Limb (tissue), 2 donors: ENCODE measurements around the gene HUWE1.
"Not testable (repeated sequence)": the region's sequence is repeated elsewhere in the genome, so short reads cannot be mapped to it uniquely, and the experiment has no call there.

Experiments used
- DNase-seq, 2 donors: peaks; one replicate each; pipeline ENCODE4 v3.0.0-alpha.2; 2016; ENCODE audit errors: extremely low spot score in 2 of 2

The HUWE1 gene

GRCh38 chrX:53606456-53606855, 80.1 kb downstream of the HUWE1 start:
- no peak for DNase-seq

DNA sequence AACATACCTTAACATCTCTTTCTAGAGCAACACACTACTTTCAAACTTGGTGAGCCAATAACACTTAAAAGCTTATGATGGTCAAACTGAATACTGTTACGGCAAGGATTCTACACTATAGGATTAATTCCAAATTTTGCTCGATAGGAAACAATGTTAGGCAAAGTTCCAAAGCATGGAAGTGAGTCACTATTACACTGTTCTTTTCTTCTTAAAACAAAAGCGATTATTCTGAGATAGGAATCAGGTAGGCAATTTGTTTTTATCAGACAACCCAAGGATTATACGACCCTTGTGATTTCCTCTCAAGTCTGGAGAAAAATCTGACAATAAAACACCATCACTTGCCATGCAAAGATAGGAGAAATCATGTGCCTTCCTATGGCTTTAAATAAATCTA, 81.5 kb downstream of the HUWE1 start:
- no peak for DNase-seq

- DNase-seq, result no peak
These were observed 86.6 kb downstream of the HUWE1 start for GRCh38 chrX:53599781-53600396.

DNA sequence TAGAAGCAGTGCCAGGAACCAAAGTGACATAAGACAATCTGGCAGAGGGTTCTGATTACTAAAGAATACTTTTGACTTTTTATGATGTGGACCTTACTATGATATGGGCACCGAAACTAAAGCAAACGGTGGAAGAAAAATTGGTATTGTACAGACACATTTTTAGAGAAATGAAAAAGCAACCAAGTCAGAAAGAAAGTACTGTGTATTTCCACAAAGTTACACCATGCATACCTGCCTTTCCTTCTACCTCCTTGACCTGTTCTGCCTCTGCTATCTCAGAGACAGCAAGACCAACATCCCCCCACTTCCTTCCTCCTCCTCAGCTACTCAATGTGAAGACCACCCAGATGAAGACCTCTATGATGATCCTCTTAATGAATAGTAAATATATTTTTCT, 88.3 kb downstream of the HUWE1 start:
- DNase-seq, result no peak

- no peak for DNase-seq
These were observed 91.2 kb downstream of the HUWE1 start for GRCh38 chrX:53595266-53595810.

DNA sequence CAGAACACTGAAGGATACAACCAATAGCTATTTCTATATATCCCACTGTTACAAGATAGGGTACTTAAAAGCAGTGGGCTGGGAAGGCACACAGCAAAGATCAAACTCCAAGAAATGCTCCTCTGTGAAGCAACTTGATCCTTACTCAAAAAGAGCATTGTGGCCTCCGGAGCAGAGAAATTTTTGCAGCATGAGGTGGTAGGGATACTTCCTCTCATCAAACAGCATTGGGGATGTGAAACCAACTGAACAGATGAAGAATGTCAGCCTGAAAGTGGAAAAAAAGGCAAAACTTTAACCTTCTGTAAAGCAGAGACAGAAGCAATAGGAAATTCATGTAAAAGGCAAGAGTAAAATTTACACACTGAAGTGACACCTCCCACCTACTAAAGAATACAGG, 92.2 kb downstream of the HUWE1 start:
- no peak for DNase-seq

DNA sequence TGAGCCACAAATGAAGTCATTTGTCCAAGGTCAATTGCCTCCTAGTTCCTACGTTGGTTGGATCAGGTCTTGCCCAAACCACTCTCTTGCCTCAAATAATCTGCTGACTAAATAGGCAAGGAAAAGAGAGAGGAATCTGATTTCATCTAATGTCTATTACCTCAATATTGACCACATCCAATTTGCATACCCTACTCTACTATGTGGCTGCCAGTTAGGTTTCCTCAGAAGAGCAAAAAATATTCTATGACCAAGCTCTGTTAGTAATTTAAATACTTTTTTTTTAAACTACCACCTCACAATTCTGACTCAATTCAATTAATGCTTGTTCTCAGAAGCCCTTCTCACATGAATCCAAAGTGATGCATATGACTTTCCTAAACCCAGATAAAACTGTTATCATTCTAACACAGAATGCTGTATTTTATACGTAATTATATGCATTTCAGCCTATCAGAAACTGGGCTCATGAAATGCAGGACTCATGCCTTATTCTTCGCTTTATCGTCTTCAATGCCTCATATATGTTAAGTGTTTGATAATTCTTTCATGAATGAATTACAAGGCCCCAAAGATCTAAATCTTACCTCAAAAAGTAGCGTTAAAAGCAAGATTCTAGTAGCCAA, 98.6 kb downstream of the HUWE1 start:
- no peak for DNase-seq

- no peak for DNase-seq
These were observed 101.6 kb downstream of the HUWE1 start for GRCh38 chrX:53584891-53585290.

- DNase-seq, result no peak
These were observed 102.9 kb downstream of the HUWE1 start for GRCh38 chrX:53583571-53583970.

DNA sequence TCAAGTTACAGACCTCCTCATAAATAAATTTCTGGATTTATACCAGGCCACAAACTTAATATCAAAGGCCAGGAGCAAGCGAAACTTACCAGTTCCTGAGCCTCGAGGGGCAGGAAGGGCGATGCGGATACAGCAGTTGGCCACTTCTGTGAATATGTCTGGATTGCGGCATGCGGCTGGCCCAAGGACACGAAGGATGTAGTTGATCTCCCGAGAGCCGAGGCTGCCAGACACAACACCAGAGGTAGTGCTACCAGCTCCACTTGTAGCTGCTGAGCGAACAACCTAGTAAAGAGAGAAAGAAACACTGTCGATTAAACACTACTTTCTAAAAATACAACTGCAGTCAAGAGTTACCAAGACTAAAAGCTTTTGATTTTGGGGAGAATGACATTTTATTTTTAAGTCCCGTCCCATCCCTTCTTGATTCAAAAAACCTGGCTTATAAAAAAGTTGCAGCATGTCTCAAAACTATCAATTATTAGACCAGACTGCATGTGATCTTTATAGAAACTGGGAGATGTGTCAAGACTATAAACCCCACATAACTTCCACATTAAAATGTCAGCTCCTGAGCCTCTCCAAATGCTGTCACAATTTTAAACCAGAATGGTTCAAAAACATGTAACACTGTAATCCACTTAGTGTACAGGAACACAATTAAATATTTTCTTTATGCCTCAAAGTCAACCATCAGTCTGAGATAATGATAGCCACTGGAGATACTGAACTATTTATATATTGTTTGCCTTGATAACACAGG, 105.6 kb downstream of the HUWE1 start:
- no peak for DNase-seq

GRCh38 chrX:53571494-53571893, 115.0 kb downstream of the HUWE1 start:
- DNase-seq, result no peak

GRCh38 chrX:53563324-53563723, 123.2 kb downstream of the HUWE1 start:
- DNase-seq, result no peak

DNA sequence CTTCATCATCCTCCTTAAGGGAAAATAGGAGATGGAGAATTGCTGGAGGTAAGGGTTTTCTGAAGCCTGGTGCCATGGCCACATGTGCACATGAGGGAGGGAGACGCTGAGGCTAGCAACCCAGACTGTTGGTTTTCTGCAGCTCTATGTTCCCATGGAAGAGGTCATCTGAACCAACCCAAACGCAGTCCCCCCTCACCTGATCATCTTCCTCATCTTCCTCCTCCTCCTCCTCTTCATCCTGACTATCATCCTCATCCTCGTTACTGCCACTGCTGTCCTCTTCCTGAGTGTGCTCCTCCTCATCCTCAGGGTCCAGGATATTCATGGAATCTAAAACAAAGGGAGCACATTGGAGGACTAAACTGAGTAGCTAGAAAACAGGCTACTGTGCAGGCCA, 124.6 kb downstream of the HUWE1 start:
- DNase-seq, result no peak

GRCh38 chrX:53558646-53559045, 127.9 kb downstream of the HUWE1 start:
- no peak for DNase-seq

- DNase-seq, result no peak
These were observed 129.7 kb downstream of the HUWE1 start for GRCh38 chrX:53556868-53557267.

DNA sequence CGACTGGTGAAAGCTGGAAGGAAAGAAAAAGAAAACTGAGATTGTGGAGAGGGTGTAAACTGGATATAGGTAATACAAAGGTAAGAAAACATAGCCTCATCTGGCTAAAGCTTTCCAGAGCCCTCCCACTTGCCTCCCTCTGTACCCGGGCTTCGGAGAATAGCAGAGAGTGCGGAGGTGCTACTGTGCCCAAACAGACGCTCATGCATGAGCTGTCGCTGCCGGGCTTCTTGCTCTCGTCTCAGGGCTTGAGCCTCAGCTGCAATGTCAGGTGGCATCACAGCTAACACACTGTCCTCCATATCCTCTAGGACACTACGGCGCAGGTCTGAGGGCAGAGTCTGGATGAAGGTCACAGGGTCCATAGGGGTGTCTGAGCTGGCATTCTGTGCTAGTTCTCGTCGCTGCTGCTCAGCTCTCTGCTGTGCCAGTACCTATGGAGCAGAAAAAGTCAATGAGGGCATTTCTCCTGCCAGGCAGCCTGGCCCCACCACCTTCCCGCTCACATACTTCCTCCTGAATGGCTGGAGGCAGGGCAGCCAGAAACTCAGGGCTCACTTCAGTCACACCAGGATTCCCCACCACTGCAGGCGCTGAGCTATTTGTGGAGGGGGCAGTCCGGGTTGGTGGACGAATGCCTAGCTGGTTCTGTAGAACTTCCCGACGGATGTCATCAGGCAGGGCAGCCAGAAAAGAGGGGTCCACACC, 135.6 kb downstream of the HUWE1 start:
- no peak for DNase-seq

- DNase-seq, result no peak
These were observed 138.9 kb downstream of the HUWE1 start for GRCh38 chrX:53547668-53548067.

GRCh38 chrX:53544936-53545335, 141.6 kb downstream of the HUWE1 start:
- no peak for DNase-seq

DNA sequence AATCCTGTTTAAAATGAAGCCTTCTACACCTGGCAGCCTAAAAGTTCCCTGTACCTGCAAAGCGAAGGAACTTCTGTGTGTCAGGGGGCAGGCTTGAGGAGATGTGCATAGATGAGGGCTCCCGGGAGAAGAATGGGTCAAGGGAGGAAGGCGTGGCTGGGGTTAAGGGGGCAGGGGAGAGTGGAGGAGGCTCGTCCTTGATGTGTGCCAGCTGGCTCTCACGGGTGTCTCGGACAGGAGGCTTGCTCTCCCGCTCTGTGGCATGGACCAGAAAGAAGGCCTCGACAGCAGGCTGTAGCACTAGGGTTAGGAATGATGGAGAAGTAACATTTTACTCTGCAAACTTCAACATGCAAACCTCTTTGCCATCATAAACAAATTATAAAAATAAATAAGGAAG, 147.7 kb downstream of the HUWE1 start:
- DNase-seq, result no peak

- not testable (repeated sequence) for DNase-seq
These were observed 155.1 kb downstream of the HUWE1 start for GRCh38 chrX:53531255-53531966.

DNA sequence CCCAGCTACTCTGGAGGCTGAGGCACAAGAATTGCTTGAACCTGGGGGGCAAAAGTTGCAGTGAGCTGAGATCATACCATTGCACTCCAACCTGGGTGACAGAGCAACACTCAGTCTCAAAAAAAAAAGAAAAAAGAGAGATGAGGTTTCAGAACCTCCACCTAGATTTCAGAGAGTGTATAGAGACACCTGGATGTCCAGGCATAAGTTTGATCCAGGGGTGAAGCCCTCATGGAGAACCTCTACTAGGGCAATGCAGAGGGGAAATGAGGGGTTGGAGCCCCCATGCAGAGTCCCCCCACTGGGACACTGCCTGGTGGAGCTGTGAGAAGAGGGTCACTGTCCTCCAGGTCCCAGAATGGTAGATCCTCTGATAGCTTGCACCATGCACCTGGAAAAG, 159.5 kb downstream of the HUWE1 start:
- DNase-seq, result no peak
